NB4 (cell line): ENCODE data around the gene VMO1.

ENCODE experiments used
- MYC ChIP-seq: IDR thresholded peaks from 2 replicates; pipeline ENCODE4 v1.6.1; 2011; ENCODE audit warnings: low read depth, low read length
- POLR2A ChIP-seq: IDR thresholded peaks from 2 replicates; pipeline ENCODE4 v1.6.1; 2011; ENCODE audit warnings: mild to moderate bottlenecking; ENCODE audit not compliant: insufficient read length; ENCODE audit errors: extremely low read depth
- TF ChIP-seq, protein P1 (sequence below): IDR thresholded peaks from one replicate; pipeline ENCODE4 v1.5.1; 2012; ENCODE audit warnings: low read depth, low read length
- TF ChIP-seq, protein P2 (sequence below): IDR thresholded peaks from 2 replicates; pipeline ENCODE4 v1.6.1; 2011; ENCODE audit warnings: low read depth, low read length

DNA sequence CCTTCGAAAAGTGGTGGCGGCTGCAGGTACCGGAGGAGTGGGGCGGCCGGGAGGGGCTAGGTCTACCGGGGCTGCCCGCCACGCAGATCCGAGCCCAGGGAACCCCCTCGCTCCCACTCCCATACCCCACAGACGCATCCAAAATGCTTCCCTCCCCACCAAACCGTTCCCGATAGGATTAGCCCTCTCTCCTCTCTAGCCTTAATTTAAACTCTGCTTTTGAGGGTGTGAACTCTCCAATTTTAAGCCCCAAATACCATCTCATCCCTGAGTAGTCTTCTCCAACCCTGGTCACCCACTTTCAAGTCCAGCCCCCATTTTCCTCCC lies 46.2 kb downstream of the VMO1 start:
- TF ChIP-seq, protein P1, sequence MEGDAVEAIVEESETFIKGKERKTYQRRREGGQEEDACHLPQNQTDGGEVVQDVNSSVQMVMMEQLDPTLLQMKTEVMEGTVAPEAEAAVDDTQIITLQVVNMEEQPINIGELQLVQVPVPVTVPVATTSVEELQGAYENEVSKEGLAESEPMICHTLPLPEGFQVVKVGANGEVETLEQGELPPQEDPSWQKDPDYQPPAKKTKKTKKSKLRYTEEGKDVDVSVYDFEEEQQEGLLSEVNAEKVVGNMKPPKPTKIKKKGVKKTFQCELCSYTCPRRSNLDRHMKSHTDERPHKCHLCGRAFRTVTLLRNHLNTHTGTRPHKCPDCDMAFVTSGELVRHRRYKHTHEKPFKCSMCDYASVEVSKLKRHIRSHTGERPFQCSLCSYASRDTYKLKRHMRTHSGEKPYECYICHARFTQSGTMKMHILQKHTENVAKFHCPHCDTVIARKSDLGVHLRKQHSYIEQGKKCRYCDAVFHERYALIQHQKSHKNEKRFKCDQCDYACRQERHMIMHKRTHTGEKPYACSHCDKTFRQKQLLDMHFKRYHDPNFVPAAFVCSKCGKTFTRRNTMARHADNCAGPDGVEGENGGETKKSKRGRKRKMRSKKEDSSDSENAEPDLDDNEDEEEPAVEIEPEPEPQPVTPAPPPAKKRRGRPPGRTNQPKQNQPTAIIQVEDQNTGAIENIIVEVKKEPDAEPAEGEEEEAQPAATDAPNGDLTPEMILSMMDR = no peak
- TF ChIP-seq POLR2A (no peak), MYC (no peak)
- TF ChIP-seq, protein P2, sequence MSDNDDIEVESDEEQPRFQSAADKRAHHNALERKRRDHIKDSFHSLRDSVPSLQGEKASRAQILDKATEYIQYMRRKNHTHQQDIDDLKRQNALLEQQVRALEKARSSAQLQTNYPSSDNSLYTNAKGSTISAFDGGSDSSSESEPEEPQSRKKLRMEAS = no peak
